ENCODE measurements around the gene SLC19A3.

DNA sequence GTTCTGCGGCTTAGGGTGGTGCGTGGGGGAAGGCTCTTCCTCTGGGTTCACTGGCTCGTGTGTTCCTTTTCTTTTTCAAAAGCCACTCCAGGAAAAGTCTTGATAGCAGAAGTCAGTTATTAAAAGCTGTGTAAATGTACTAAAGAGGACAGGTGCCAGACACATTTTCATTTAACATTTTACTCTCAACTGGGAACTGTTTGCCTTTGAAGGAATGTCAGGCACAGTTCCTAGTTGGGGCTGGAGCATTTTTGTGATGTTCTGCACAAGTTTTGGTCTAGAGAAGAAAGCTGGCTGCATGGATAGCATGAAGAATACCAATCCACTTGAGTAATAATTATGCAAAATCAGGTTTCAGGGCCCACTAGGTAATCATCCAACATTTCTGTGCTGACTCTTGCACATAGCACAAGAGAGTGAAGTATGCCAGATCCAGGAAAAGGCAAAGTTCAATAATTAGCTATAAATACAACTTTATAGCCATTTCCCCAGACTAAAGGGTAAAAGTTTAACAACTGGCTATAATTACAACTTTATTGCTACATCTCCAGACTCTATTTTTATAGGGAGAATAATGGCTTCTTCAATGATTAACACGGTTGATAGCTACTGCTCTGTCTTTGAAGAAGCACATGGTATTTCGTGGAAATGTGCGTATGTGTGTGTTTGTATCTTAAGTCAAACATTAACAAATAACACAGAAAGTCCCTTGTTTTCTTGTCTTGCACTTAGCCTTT lies 44.1 kb upstream of the SLC19A3 start:
- TF ChIP-seq POLR2A (IDR thresholded peaks at IDR 0.05) = no peak
- no peak for TF ChIP-seq CTCF (IDR thresholded peaks at IDR 0.05)
